Measurements from ENCODE around the gene FBLN2.

DNA sequence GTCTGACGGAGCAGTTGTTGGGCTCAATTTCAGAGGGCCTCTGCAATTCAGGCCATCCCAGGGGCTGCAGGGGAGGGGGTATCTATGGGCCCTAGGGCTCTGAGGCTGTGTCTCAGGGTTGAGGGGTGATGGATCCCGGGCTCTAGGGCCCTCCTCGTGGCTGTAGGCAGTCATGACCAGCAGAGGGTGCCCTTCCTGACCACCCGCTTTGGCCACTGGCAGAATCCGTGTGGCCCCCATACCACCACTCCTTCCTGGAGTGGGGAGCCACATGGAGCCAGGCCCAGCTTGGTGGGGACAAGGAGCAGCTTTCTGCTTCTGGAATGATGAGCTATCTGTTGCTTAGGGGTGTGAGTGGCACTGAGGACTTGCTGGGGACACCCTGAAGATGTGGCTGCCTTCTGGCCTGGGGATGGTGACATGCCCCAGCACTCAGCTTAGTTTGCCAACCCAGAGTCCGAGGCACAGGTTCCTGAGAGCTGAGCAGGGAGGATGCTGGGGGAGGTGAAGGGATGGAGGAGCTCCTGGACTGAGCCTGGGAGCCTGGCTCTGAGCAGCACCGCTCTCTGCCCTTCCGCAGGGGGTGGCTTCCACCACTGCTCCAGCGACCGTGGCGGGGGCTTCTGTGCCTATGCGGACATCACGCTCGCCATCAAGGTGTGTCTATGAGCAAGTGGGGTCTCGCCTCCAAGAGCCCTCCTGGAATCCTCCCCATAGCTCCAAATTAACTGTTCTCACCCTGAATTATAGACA lies 48.6 kb upstream of the FBLN2 start:
- TF ChIP-seq, protein P1, sequence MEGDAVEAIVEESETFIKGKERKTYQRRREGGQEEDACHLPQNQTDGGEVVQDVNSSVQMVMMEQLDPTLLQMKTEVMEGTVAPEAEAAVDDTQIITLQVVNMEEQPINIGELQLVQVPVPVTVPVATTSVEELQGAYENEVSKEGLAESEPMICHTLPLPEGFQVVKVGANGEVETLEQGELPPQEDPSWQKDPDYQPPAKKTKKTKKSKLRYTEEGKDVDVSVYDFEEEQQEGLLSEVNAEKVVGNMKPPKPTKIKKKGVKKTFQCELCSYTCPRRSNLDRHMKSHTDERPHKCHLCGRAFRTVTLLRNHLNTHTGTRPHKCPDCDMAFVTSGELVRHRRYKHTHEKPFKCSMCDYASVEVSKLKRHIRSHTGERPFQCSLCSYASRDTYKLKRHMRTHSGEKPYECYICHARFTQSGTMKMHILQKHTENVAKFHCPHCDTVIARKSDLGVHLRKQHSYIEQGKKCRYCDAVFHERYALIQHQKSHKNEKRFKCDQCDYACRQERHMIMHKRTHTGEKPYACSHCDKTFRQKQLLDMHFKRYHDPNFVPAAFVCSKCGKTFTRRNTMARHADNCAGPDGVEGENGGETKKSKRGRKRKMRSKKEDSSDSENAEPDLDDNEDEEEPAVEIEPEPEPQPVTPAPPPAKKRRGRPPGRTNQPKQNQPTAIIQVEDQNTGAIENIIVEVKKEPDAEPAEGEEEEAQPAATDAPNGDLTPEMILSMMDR (IDR thresholded peaks at IDR 0.05; ENCODE audit: insufficient read depth, low read length) = peak; percentile 53
- TF ChIP-seq POLR2AphosphoS5 (IDR thresholded peaks at IDR 0.05; ENCODE audit: low read depth) = no peak
- no peak for TF ChIP-seq GABPA (IDR thresholded peaks at IDR 0.05; ENCODE audit: low read depth)
- TF ChIP-seq, protein P2, sequence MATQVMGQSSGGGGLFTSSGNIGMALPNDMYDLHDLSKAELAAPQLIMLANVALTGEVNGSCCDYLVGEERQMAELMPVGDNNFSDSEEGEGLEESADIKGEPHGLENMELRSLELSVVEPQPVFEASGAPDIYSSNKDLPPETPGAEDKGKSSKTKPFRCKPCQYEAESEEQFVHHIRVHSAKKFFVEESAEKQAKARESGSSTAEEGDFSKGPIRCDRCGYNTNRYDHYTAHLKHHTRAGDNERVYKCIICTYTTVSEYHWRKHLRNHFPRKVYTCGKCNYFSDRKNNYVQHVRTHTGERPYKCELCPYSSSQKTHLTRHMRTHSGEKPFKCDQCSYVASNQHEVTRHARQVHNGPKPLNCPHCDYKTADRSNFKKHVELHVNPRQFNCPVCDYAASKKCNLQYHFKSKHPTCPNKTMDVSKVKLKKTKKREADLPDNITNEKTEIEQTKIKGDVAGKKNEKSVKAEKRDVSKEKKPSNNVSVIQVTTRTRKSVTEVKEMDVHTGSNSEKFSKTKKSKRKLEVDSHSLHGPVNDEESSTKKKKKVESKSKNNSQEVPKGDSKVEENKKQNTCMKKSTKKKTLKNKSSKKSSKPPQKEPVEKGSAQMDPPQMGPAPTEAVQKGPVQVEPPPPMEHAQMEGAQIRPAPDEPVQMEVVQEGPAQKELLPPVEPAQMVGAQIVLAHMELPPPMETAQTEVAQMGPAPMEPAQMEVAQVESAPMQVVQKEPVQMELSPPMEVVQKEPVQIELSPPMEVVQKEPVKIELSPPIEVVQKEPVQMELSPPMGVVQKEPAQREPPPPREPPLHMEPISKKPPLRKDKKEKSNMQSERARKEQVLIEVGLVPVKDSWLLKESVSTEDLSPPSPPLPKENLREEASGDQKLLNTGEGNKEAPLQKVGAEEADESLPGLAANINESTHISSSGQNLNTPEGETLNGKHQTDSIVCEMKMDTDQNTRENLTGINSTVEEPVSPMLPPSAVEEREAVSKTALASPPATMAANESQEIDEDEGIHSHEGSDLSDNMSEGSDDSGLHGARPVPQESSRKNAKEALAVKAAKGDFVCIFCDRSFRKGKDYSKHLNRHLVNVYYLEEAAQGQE (IDR thresholded peaks at IDR 0.05; ENCODE audit: insufficient replicate concordance, low read depth) = no peak
- TF ChIP-seq SPI1 (IDR thresholded peaks at IDR 0.05; ENCODE audit: borderline replicate concordance, low read depth) = no peak

Data from HL-60 (cell line).